Loucy (cell line): Measurements from ENCODE around the gene SPATA2L.
A peak's percentile ranks its signal among the peaks of the same experiment; 100 is the strongest.

Experiments
- H2AFZ ChIP-seq: fragments of 200-600 bp; sonication (generic); 2 replicates; pipeline ENCODE4 v1.6.0; 2016; ENCODE audit warnings: antibody characterized with exemption, mild to moderate bottlenecking, low read length, moderate library complexity
- H3F3A ChIP-seq: fragments of 200-600 bp; 2 replicates; pipeline ENCODE4 v1.6.0; 2016; ENCODE audit warnings: antibody characterized with exemption, low read depth, mild to moderate bottlenecking
- H3K27me3 ChIP-seq: fragments of 200-600 bp; sonication (generic); 2 replicates; pipeline ENCODE4 v1.6.1; 2014; ENCODE audit warnings: low read length, mild to moderate bottlenecking; ENCODE audit not compliant: insufficient read depth, poor library complexity, severe bottlenecking
- H3K36me3 ChIP-seq: fragments of 200-600 bp; sonication (generic); 2 replicates; pipeline ENCODE4 v1.6.1; 2016; ENCODE audit warnings: low read length; ENCODE audit not compliant: insufficient read depth
- H3K4me1 ChIP-seq: fragments of 200-600 bp; sonication (generic); 2 replicates; pipeline ENCODE4 v1.5.1; 2014; ENCODE audit warnings: low read length, mild to moderate bottlenecking; ENCODE audit not compliant: insufficient read depth, poor library complexity, severe bottlenecking
- H3K4me2 ChIP-seq: fragments of 200-600 bp; sonication (generic); 2 replicates; pipeline ENCODE4 v1.6.0; 2014; ENCODE audit warnings: antibody characterized with exemption, low read length, low read depth, mild to moderate bottlenecking; ENCODE audit not compliant: poor library complexity, severe bottlenecking
- H3K4me3 ChIP-seq: fragments of 200-600 bp; sonication (generic); 2 replicates; pipeline ENCODE4 v1.5.1; 2014; ENCODE audit warnings: low read length, mild to moderate bottlenecking, mixed read lengths; ENCODE audit not compliant: poor library complexity, severe bottlenecking
- H3K79me2 ChIP-seq: fragments of 200-600 bp; sonication (generic); 2 replicates; pipeline ENCODE4 v1.6.1; 2014; ENCODE audit warnings: low read length; ENCODE audit not compliant: insufficient read depth
- H3K9ac ChIP-seq: fragments of 200-600 bp; sonication (generic); 2 replicates; pipeline ENCODE4 v1.6.0; 2014; ENCODE audit warnings: mild to moderate bottlenecking, low read depth, low read length, moderate library complexity; ENCODE audit not compliant: poor library complexity, severe bottlenecking
- H3K9me2 ChIP-seq: fragments of 200-600 bp; sonication (generic); replicated peaks from 2 replicates; pipeline ENCODE4 v1.6.1; 2016; ENCODE audit warnings: low read depth, low read length, mixed read lengths
- H3K9me3 ChIP-seq: fragments of 200-600 bp; sonication (generic); 2 replicates; pipeline ENCODE4 v1.6.1; 2014; ENCODE audit warnings: mild to moderate bottlenecking, antibody characterized with exemption, low read length, low read depth; ENCODE audit not compliant: insufficient read depth
- H4K20me1 ChIP-seq: fragments of 200-600 bp; sonication (generic); 2 replicates; pipeline ENCODE4 v1.6.0; 2014; ENCODE audit warnings: antibody characterized with exemption, low read length, mild to moderate bottlenecking; ENCODE audit not compliant: insufficient read depth, poor library complexity, severe bottlenecking
- EZH2phosphoT487 ChIP-seq: fragments of 200-600 bp; IDR thresholded peaks from 2 replicates; pipeline ENCODE4 v1.6.1; 2018; ENCODE audit warnings: antibody characterized with exemption, mild to moderate bottlenecking, moderate library complexity, borderline replicate concordance
- TF ChIP-seq, protein P1 (sequence below): fragments of 200-600 bp; sonication (generic); conservative IDR thresholded peaks from 2 replicates; pipeline ENCODE4 v1.5.1; 2014; ENCODE audit warnings: mild to moderate bottlenecking, antibody characterized with exemption, low read length

SPATA2L gene

GRCh38 chr16:89729293-89729692, 27.8 kb upstream of the SPATA2L start:
- Histone ChIP-seq H3K9me3 (no peaks in the 10 kb centered on the region), H3K27me3 (no peaks in the 10 kb centered on the region), H3K4me3 (no peak overlapping the region), H3K4me1 (no peaks in the 10 kb centered on the region), H3K79me2 (peaks cover 6% of the 10 kb centered on the region; the same call in 1 of the 2 replicates), H3K36me3 (peaks cover 8% of the 10 kb centered on the region; the same call in 1 of the 2 replicates), H3K9me2 (no peaks in the 10 kb centered on the region), H3K4me2 (no peak overlapping the region), H3F3A (no peaks in the 10 kb centered on the region), H2AFZ (no peak overlapping the region), H3K9ac (no peak overlapping the region), H4K20me1 (peaks cover 3% of the 10 kb centered on the region)
- TF ChIP-seq EZH2phosphoT487, result no peak
- TF ChIP-seq, protein P1, sequence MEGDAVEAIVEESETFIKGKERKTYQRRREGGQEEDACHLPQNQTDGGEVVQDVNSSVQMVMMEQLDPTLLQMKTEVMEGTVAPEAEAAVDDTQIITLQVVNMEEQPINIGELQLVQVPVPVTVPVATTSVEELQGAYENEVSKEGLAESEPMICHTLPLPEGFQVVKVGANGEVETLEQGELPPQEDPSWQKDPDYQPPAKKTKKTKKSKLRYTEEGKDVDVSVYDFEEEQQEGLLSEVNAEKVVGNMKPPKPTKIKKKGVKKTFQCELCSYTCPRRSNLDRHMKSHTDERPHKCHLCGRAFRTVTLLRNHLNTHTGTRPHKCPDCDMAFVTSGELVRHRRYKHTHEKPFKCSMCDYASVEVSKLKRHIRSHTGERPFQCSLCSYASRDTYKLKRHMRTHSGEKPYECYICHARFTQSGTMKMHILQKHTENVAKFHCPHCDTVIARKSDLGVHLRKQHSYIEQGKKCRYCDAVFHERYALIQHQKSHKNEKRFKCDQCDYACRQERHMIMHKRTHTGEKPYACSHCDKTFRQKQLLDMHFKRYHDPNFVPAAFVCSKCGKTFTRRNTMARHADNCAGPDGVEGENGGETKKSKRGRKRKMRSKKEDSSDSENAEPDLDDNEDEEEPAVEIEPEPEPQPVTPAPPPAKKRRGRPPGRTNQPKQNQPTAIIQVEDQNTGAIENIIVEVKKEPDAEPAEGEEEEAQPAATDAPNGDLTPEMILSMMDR, result no peak

- Histone ChIP-seq H3K4me1 (peaks cover 13% of the 10 kb centered on the region), H3K79me2 (peaks cover 22% of the 10 kb centered on the region), H3F3A (no peaks in the 10 kb centered on the region), H3K9me3 (no peaks in the 10 kb centered on the region), H2AFZ (no peak overlapping the region), H4K20me1 (peaks cover 21% of the 10 kb centered on the region), H3K9ac (no peak overlapping the region), H3K4me2 (no peak overlapping the region), H3K4me3 (no peak overlapping the region), H3K27me3 (no peaks in the 10 kb centered on the region), H3K9me2 (no peaks in the 10 kb centered on the region), H3K36me3 (no peaks in the 10 kb centered on the region; the same call in 1 of the 2 replicates)
- TF ChIP-seq, protein P1, result no peak
- no peak for TF ChIP-seq EZH2phosphoT487
These were observed 26.1 kb upstream of the SPATA2L start for GRCh38 chr16:89727406-89728120.

- no peak overlapping the region for H2AFZ ChIP-seq
- H3K9me2 ChIP-seq, result no peaks in the 10 kb centered on the region
- peak overlapping the region; percentile 70 for H3K4me2 ChIP-seq
- peaks cover 13% of the 10 kb centered on the region for H3K4me1 ChIP-seq
- H3K27me3 ChIP-seq, result no peaks in the 10 kb centered on the region
- TF ChIP-seq EZH2phosphoT487, result no peak
- TF ChIP-seq, protein P1, result no peak
- H3K9me3 ChIP-seq, result no peaks in the 10 kb centered on the region
- H3K4me3 ChIP-seq, result peak overlapping the region; percentile 80
- peaks cover 24% of the 10 kb centered on the region for H4K20me1 ChIP-seq
- peak overlapping the region; percentile 78 for H3K9ac ChIP-seq
- H3K36me3 ChIP-seq, result no peaks in the 10 kb centered on the region; the same call in 1 of the 2 replicates
- H3F3A ChIP-seq, result no peaks in the 10 kb centered on the region
- peaks cover 22% of the 10 kb centered on the region for H3K79me2 ChIP-seq
These were observed 22.1 kb upstream of the SPATA2L start for GRCh38 chr16:89723279-89724250.
